Measurements from ENCODE around the gene PARVA. TPM values are rescaled to one million over a fixed set of nuclear protein-coding genes. Genes with fewer than 3 reads are reported as not detected.

Gene PARVA
- total RNA-seq, 1 donor from 2014 or later, result 144 TPM

GRCh38 chr11:12393691-12394090 is 16.3 kb downstream of the PARVA start:
- TF ChIP-seq, protein P1, sequence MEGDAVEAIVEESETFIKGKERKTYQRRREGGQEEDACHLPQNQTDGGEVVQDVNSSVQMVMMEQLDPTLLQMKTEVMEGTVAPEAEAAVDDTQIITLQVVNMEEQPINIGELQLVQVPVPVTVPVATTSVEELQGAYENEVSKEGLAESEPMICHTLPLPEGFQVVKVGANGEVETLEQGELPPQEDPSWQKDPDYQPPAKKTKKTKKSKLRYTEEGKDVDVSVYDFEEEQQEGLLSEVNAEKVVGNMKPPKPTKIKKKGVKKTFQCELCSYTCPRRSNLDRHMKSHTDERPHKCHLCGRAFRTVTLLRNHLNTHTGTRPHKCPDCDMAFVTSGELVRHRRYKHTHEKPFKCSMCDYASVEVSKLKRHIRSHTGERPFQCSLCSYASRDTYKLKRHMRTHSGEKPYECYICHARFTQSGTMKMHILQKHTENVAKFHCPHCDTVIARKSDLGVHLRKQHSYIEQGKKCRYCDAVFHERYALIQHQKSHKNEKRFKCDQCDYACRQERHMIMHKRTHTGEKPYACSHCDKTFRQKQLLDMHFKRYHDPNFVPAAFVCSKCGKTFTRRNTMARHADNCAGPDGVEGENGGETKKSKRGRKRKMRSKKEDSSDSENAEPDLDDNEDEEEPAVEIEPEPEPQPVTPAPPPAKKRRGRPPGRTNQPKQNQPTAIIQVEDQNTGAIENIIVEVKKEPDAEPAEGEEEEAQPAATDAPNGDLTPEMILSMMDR (IDR thresholded peaks at IDR 0.05), result no peak
- Mint-ChIP-seq H3K4me1 (ENCODE audit: unreplicated experiment) (peaks cover 56% of the 10 kb centered on the region), H3K36me3 (ENCODE audit: unreplicated experiment) (peaks cover 10% of the 10 kb centered on the region), H3K27ac (ENCODE audit: unreplicated experiment) (no peak overlapping the region), H3K9me3 (ENCODE audit: unreplicated experiment) (peaks cover 12% of the 10 kb centered on the region), H3K27me3 (ENCODE audit: unreplicated experiment) (no peaks in the 10 kb centered on the region), H3K4me3 (ENCODE audit: unreplicated experiment) (no peak overlapping the region)
- no peak for DNase-seq (ENCODE audit: extremely low spot score, unreplicated experiment)

DNA sequence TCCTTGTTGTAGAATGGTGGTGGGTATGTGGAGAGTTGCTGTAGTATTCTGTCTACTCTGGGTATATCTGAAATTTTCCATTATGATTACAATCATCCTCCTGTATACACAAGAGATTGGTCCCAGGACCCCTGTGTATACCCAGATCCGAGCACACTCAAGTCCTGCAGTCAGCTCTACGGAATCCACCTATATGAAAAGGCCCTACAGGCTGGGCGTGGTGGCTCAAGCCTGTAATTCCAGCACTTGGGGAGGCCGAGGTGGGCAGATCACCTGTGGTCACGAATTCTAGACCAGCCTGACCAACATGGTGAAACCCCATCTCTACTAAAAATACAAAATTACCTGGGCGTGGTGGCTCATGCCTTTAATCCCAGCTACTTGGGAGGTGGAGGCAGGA is 17.2 kb downstream of the PARVA start:
- H3K27me3 Mint-ChIP-seq (ENCODE audit: unreplicated experiment), result no peaks in the 10 kb centered on the region
- TF ChIP-seq, protein P1 (IDR thresholded peaks at IDR 0.05), result no peak
- no peak overlapping the region for H3K4me3 Mint-ChIP-seq (ENCODE audit: unreplicated experiment)
- peak overlapping the region; percentile 14 for H3K27ac Mint-ChIP-seq (ENCODE audit: unreplicated experiment)
- peaks cover 61% of the 10 kb centered on the region for H3K4me1 Mint-ChIP-seq (ENCODE audit: unreplicated experiment)
- no peak for DNase-seq (ENCODE audit: extremely low spot score, unreplicated experiment)
- H3K36me3 Mint-ChIP-seq (ENCODE audit: unreplicated experiment), result peaks cover 10% of the 10 kb centered on the region
- peaks cover 12% of the 10 kb centered on the region for H3K9me3 Mint-ChIP-seq (ENCODE audit: unreplicated experiment)

- peaks cover 56% of the 10 kb centered on the region for H3K4me1 Mint-ChIP-seq (ENCODE audit: unreplicated experiment)
- no peak for DNase-seq (ENCODE audit: extremely low spot score, unreplicated experiment)
- no peak overlapping the region for H3K27ac Mint-ChIP-seq (ENCODE audit: unreplicated experiment)
- peaks cover 12% of the 10 kb centered on the region for H3K9me3 Mint-ChIP-seq (ENCODE audit: unreplicated experiment)
- H3K36me3 Mint-ChIP-seq (ENCODE audit: unreplicated experiment), result peaks cover 10% of the 10 kb centered on the region
- no peak overlapping the region for H3K4me3 Mint-ChIP-seq (ENCODE audit: unreplicated experiment)
- no peaks in the 10 kb centered on the region for H3K27me3 Mint-ChIP-seq (ENCODE audit: unreplicated experiment)
- TF ChIP-seq, protein P1 (IDR thresholded peaks at IDR 0.05), result no peak
These were observed 18.0 kb downstream of the PARVA start for GRCh38 chr11:12395333-12395732.

DNA sequence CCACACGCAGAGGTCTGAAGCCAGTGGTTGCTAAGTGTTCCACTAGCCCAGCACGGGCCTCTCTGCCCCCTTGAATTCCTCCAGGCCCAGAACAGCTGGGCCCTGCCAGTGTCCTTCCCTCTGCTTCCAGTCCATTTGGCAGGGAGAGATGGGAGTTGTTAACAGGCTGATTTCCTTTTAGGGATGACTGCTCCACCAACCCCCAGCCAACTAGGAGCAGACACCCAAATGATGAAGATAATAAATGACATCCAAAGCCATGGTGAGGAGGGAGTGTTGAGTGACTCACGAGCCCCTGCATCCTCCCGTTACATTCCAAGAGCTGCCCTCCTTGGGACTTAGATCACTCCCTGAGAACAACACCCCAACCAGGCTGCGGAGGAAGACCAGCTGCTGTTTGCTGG is 20.6 kb downstream of the PARVA start:
- TF ChIP-seq, protein P1 (IDR thresholded peaks at IDR 0.05), result no peak
- no peaks in the 10 kb centered on the region for H3K27me3 Mint-ChIP-seq (ENCODE audit: unreplicated experiment)
- peak overlapping the region; percentile 90 for H3K27ac Mint-ChIP-seq (ENCODE audit: unreplicated experiment)
- no peak for DNase-seq (ENCODE audit: extremely low spot score, unreplicated experiment)
- peaks cover 8% of the 10 kb centered on the region for H3K36me3 Mint-ChIP-seq (ENCODE audit: unreplicated experiment)
- H3K4me3 Mint-ChIP-seq (ENCODE audit: unreplicated experiment), result peak overlapping the region; percentile 2
- H3K4me1 Mint-ChIP-seq (ENCODE audit: unreplicated experiment), result peaks cover 64% of the 10 kb centered on the region
- H3K9me3 Mint-ChIP-seq (ENCODE audit: unreplicated experiment), result peaks cover 12% of the 10 kb centered on the region

- Mint-ChIP-seq H3K4me3 (ENCODE audit: unreplicated experiment) (no peak overlapping the region), H3K9me3 (ENCODE audit: unreplicated experiment) (peaks cover 4% of the 10 kb centered on the region), H3K27me3 (ENCODE audit: unreplicated experiment) (no peaks in the 10 kb centered on the region), H3K27ac (ENCODE audit: unreplicated experiment) (peak overlapping the region; percentile 90), H3K36me3 (ENCODE audit: unreplicated experiment) (peaks cover under 1% of the 10 kb centered on the region), H3K4me1 (ENCODE audit: unreplicated experiment) (peaks cover 73% of the 10 kb centered on the region)
- TF ChIP-seq, protein P1 (IDR thresholded peaks at IDR 0.05), result no peak
- no peak for DNase-seq (ENCODE audit: extremely low spot score, unreplicated experiment)
These were observed 22.0 kb downstream of the PARVA start for GRCh38 chr11:12399355-12399754.

All from osteocyte (in vitro differentiated cells).